ENCODE measurements around the gene PTGDR.

The PTGDR gene

GRCh38 chr14:52313462-52313861, 46.0 kb downstream of the PTGDR start:
- DNase-seq = peak in 1 of 2 donors; percentile 31

- DNase-seq = peak; percentile 88
Observed at GRCh38 chr14:52313903-52314594, 46.6 kb downstream of the PTGDR start, which contains the start of gene PTGER2. Gene PTGER2, plus strand, starts transcription at chr14:52314312. Its CDS starts 237 bp downstream, at chr14:52314549.

- peak; percentile 23 to 37 for DNase-seq
Observed at GRCh38 chr14:52314595-52315354, 47.3 kb downstream of the PTGDR start.

- peak; percentile 35 to 55 for DNase-seq
Observed at GRCh38 chr14:52315355-52315718, 47.8 kb downstream of the PTGDR start.

GRCh38 chr14:52318062-52318461, 50.6 kb downstream of the PTGDR start:
- peak in 1 of 2 donors; percentile 42 for DNase-seq

- DNase-seq = peak in 1 of 2 donors; percentile 27
Observed at GRCh38 chr14:52318826-52319645, 51.5 kb downstream of the PTGDR start.

- DNase-seq = no peak
Observed at GRCh38 chr14:52319919-52320318, 52.4 kb downstream of the PTGDR start.

- peak; percentile 44 to 54 for DNase-seq
Observed at GRCh38 chr14:52325126-52325525, 57.6 kb downstream of the PTGDR start.

GRCh38 chr14:52325630-52326029, 58.1 kb downstream of the PTGDR start:
- DNase-seq = no peak
